ENCODE results near the gene ACAP3.

ACAP3 gene

DNA sequence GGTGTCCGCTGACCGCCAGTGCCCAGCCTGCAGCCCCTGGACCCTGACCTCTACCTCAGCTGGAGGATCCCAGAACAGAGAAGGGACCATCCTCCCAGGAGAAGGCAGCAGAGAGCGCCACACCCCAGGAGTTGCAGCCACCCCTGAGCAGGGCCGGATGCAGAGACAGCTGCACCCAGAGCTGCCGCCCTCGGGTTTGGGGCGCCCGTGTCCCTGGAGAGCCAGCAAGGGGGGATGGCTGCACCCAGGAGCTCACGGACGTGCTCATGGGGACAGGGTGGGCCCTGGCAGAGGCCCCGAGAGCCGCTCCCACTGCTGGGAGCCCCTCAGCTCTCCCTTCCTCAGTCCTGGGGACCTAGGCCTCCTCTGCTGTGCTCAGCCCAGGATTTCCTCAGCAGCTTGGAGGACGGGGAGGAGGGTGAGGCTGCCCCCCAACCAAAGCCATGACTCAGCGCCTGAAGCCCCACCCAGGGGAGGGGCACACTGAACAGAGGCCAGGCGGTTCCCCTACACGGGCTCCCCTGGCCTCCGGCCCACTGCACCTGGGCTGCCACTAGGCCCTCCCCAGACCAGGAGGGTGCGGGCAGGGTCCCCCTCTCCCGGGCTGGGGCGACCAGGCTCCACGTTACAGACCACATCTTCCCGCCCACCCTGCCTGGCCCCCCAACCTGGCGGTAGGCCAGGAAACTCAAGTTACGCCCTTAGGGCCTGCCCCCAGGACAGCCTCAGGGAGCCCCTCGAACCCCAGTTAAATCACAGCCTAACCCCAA, 2.2 kb downstream of the ACAP3 start:
- DNase-seq (ENCODE audit: low read depth in 1 of 2, low spot score in 1 of 2): no peak
- no peak for TF ChIP-seq JUND (IDR thresholded peaks at IDR 0.05; ENCODE audit: low read depth)
- in situ Hi-C loops (cut with HindIII; ENCODE audit: low pct_unique_long_range_greater_than_20kb, low sequenced_read_pairs): no loop called here

DNA sequence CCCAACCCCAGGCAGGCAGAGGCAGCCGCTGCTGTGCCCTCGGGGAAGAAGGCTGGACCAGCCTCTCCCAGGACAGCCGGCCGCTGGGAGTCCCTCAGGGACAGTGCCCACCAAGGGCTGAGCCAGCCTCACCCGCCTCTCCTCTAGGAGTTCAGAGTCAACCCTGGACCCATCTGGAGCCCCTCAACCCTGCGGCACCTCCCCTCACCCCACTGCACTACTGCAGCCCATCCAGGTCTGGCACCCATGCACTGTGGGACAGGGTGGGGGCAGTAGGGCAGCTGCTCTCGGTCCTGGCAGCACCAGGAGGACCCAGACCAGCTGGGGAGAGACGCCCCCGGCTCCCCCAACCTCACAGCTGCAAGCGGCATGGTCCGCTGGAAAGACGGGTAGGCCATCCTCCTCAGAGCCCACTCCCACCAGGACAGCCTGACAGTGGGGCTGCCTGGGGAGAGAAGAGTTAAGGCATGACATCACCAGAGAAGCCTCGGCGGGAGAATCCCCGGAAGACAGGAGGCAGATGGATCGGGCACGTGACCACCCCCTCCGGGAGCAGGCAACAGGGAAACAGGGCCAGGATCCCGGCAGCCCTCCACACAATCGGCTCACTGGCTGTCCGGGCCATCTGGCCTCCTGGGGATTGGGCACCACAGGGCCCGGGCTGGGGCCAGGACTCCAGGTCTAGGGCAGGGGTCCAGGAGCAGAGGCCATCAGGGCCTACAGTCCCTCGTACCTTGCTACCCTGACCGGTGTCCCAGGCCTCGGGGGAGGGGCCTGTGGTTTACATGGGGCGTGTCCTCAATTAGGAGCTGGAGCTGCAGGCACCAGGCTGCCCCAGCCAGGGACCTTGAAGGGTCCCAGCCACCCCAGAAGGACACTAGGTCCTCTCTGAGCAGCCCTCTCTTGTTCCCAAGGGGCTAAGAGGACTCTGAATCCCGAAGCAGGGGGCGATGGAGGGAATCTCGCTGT, 3.1 kb downstream of the ACAP3 start:
- TF ChIP-seq JUND (IDR thresholded peaks at IDR 0.05; ENCODE audit: low read depth): no peak
- in situ Hi-C loops (cut with HindIII; ENCODE audit: low pct_unique_long_range_greater_than_20kb, low sequenced_read_pairs): no loop called here
- DNase-seq (ENCODE audit: low read depth in 1 of 2, low spot score in 1 of 2): no peak

DNA sequence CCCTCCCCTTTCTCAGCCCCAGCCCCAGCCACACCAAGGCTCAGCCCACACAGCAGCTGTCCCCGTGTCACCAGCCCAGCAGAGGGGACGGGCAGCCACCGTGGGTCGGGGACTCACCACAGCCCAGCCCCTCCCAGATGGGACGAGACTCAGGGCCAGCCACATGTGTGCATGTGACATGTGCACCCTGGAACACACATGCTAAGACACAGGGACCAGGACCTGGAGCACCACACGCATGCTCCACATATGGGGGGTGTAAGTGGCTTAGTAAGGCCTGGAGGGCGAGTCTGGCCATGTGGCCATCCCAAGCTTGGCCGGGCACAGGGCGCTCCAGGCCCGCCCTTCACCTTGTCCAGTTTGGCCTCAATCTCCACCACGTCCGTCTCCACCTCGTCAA, 4.0 kb downstream of the ACAP3 start:
- no peak for TF ChIP-seq JUND (IDR thresholded peaks at IDR 0.05; ENCODE audit: low read depth)
- in situ Hi-C loops (cut with HindIII; ENCODE audit: low pct_unique_long_range_greater_than_20kb, low sequenced_read_pairs): no loop called here
- DNase-seq (ENCODE audit: low read depth in 1 of 2, low spot score in 1 of 2): no peak

DNA sequence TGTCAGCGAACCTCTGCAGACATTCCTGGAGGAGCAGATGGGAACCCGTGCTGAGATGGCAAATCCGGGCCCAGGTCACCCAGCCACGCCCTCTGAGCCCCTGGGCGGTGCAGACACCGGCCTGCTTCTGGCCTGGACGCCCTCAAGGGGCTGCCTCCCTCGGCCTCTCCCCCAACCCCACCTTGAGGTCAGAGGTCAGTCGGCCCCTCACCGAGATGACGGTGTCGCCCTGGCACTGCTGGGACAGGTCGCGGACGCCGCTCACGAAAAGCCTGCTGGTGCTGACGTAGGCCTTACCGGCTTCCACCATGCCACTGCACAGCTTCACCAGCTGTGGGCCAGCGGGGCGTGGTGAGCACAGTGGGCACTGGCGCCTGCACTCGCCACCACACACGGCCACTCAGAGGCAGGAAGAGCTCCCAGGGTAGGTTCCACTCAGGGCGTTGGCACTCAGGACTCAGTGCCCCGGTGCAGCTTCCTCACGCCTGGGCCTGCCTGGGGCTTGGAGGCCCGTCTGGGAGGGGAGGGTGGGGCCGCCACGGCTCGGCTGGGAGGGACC, 4.7 kb downstream of the ACAP3 start:
- no peak for TF ChIP-seq JUND (IDR thresholded peaks at IDR 0.05; ENCODE audit: low read depth)
- in situ Hi-C loops (cut with HindIII; ENCODE audit: low pct_unique_long_range_greater_than_20kb, low sequenced_read_pairs): no loop called here
- no peak for DNase-seq (ENCODE audit: low read depth in 1 of 2, low spot score in 1 of 2)

DNA sequence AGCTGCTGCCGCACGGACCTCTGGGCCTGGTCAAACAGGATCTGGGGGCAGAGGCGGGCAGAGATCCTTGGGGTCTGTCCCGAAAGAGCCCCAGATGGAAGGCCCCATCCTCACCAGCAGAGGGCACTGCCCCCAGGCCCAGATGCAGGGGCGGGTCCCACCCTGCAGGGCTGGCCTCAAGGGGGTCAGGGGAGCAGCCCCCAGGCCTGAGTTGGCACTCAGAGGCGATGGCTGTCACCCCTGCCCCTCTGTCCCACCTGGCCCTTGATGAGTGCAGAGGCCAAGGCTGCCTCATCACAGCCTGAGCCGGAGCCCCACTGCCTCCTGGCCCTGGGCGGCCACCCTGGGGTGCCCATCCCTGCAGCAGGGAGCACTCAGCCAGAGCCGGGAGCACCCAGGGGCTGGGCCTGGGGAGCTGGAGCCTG, 5.7 kb downstream of the ACAP3 start:
- TF ChIP-seq JUND (IDR thresholded peaks at IDR 0.05; ENCODE audit: low read depth): no peak
- in situ Hi-C loops (cut with HindIII; ENCODE audit: low pct_unique_long_range_greater_than_20kb, low sequenced_read_pairs): no loop called here
- DNase-seq (ENCODE audit: low read depth in 1 of 2, low spot score in 1 of 2): no peak

DNA sequence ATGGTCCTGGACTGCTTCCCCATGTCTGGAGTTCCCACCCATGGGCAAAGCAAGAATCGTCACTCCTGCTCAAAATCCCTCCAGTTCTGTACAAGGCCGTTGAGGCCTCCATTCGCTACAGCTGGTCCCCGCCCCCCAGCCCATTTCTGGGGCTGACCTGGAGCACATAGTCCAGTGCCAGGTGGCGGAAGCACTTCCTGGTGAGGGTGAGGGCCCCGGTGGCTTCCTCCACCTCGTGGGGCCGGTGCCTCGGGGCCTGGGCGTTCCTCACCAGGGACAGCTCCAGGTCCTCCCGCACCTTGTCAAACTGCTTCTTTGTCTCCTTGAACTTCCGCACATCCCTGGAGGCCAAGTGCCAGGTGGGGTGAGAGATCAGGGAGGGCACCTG, 7.4 kb downstream of the ACAP3 start:
- DNase-seq (ENCODE audit: low read depth in 1 of 2, low spot score in 1 of 2): no peak
- in situ Hi-C loops (cut with HindIII; ENCODE audit: low pct_unique_long_range_greater_than_20kb, low sequenced_read_pairs): no loop called here
- no peak for TF ChIP-seq JUND (IDR thresholded peaks at IDR 0.05; ENCODE audit: low read depth)

DNA sequence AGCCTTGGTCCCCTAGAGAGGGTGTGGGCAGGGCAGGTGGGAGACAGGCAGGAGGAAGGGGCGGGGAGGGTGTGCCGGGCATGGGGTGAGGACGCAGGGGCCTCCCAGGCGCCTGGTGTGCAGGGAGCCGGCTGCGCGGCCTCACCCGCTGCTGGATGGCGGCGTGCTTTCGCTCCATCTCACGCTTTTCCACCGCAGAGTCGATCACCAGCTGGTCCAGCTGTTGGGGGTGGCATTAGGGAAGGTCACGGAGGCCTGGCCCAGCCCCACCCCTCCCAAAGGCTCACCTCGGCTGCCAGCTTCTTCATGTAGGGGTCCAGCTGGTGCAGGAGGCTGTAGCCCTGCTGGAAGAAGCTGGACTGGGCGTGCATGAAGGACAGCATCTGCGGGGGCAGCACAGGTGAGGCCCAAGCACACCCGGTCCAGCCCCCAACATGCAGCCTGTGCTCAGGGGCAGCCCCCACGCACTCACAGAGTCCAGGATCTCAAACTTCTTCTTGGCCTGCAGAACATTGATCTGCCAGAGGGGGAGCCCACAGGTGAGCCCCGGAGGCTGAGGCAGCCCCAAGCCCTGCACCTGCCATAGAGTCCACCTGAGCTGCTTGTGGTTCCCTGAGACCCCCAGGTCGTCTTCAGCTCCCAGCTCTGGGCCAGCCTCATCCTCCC, 7.9 kb downstream of the ACAP3 start:
- in situ Hi-C loops (cut with HindIII; ENCODE audit: low pct_unique_long_range_greater_than_20kb, low sequenced_read_pairs): no loop called here
- TF ChIP-seq JUND (IDR thresholded peaks at IDR 0.05; ENCODE audit: low read depth): no peak
- DNase-seq (ENCODE audit: low read depth in 1 of 2, low spot score in 1 of 2): no peak

DNA sequence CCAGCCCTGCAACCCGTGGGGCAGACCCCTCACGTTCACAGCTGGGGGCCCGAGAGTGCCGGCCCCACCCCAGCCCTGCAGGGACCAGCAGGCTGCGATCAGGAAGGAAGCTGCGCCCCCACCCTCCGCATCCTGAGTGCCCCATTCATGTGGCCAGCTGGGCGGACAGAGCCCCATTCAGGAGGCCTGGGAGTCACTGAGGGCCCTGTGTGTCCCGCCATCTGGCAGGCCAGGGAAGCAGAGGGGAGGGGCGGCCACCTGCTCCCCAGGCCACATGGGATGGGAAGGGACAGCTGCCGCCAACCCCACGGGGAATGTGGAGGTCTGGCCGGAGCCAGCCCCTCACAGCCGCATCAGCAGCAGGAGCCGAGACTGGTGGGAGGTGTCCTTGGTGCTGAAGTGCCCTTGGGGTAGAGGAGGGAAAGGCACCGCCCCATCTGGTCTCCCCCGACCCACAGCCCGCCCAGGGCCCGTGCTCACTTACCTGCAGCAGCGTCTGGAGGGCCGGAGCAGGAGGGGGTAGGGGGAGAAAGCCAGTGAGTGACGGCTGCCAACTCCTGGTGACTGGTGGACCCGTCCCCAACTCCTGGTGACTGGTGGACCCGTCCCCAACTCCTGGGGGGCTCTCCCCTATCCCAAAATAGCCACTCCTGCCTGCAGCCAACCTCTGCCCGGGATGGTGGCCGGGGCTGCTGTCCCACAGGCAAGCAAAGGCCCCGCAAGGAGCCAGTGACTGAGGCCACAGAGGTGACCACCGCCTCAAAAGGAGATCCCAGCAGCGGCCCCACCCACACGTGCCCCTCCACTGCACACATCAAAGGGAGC, 8.7 kb downstream of the ACAP3 start:
- no peak for TF ChIP-seq JUND (IDR thresholded peaks at IDR 0.05; ENCODE audit: low read depth)
- in situ Hi-C loops (cut with HindIII; ENCODE audit: low pct_unique_long_range_greater_than_20kb, low sequenced_read_pairs): no loop called here
- no peak for DNase-seq (ENCODE audit: low read depth in 1 of 2, low spot score in 1 of 2)

DNA sequence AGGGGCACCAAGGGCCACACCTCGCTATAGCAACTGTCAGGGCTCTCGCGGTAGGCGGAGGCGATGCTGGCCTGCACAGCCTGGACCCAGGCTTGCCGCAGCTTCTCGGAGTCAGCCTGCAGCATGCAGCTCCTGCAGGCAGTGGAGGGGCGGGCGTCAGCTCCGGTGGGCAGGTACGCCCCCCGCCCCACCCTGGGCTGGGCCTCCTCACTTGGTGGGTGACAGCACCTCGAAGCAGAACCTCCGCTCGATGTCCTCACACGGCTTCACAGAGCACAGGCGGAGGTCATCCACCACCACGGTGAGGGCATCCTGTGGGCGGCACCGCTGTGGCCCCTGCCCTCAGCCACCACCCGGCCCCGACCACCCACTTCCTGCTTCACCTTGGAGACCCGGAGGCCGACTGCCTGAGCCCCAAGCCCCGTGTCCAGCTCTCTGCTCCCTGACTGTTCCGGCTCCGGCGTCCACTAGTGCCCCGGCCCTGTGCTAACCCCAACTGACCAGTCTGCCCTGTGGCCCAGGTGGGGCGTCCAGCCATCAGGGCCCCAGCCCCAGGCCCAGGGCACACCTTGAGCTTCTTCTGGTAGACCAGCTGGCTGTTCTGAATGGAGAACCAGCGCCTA, 9.8 kb downstream of the ACAP3 start:
- in situ Hi-C loops (cut with HindIII; ENCODE audit: low pct_unique_long_range_greater_than_20kb, low sequenced_read_pairs): no loop called here
- no peak for DNase-seq (ENCODE audit: low read depth in 1 of 2, low spot score in 1 of 2)
- no peak for TF ChIP-seq JUND (IDR thresholded peaks at IDR 0.05; ENCODE audit: low read depth)

DNA sequence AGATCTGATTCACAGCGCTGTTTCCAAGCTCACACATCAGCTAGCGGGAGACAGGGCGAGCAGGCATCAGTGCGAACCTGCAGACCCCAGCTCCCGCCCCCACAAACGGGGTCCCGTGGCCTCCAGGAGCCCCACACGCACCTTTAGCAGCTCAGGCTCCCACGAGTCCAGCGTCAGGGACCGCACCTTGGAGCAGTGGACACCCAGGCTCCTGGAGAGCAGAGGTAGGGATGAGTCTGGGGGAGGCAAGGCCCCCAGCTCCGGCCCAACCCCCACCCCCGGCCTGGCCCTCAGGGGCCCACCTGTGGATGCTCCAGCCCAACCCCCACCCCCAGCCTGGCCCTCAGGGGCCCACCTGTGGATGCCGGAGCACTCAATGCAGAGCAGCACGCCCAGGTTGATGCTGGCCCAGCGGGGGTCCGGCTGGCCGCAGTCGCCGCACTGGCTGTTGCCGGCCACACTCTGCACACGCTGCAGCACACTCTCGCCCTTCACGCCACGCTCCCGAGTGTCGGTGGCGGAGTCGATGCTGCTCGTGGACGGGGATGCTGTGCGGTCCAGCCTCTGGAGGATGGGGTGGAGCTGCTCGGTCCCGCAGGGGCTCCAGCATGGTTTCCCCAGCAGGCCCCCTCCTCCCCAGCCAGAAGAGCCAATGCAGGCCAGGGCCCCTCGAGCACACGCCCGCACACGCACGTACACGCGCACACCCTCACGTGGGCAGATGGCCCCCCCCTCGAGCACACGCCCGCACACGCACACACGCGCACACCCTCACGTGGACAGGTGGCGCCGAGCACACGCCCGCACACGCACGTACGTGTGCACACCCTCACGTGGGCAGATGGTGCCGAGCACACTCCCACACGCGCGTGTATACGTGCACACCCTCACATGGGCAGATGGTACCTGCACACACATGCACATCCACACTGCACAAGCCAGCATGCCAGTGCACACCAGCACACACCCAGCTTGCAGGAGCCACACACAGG, 11.4 kb downstream of the ACAP3 start:
- in situ Hi-C loops (cut with HindIII; ENCODE audit: low pct_unique_long_range_greater_than_20kb, low sequenced_read_pairs): no loop called here
- no peak for TF ChIP-seq JUND (IDR thresholded peaks at IDR 0.05; ENCODE audit: low read depth)
- DNase-seq (ENCODE audit: low read depth in 1 of 2, low spot score in 1 of 2): no peak

All from T47D (cell line).